Measurements from ENCODE around the gene IP6K1. TPM values are rescaled to one million over a fixed set of nuclear protein-coding genes. Genes with fewer than 3 reads are reported as not detected.
"Not testable (repeated sequence)": the region's sequence is repeated elsewhere in the genome, so short reads cannot be mapped to it uniquely, and the experiment has no call there.

The IP6K1 gene
- polyA plus RNA-seq, 4 donors, result 14.8 to 27.1 (median 18.2) TPM

DNA sequence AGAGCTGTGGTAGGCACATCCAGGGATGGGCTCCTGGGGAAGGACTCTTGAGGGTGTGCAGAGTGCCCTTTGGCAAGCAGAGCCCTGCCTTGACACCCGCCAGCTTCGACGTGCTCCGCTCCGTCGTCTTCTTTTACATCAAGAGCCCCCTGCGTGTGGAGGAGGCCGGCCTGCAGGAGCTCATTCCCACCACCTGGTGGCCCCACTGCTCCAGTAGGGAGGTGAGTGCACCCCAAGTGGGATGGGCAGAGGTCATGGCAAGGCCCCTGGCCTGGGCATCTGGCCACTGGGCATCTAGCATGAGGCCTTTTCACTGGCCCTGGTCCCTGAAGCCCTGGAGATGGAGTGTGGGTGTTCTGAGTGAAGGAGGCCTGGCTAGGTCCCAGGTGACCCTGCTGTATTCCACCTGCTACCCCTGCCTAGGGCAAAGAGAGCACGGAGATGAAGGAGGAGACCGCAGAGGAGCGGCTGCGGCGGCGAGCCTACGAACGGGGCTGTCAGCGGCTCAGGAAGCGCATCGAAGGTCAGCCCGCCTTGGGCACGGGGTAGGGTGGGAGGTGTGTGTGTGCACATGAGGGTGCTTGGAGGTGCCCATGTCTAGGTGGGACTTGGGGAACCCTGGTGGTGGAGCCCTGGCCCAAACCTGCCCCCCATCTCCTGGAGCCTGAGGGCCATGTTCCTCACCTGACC lies 84.8 kb downstream of the IP6K1 start:
- FAIRE-seq, result no peak
- H3K36me3 ChIP-seq (ENCODE audit: control insufficient read depth in 3 of 3, insufficient read depth in 2 of 3, low read depth in 1 of 3, low read length in 3 of 3), result peaks cover 6 to 98% (median 24%) of the 10 kb centered on the region in 3 donors
- 89 to 90% (median 90%) methylated on average over 20 to 21 of the region's 21 CpGs for WGBS, 3 donors

DNA sequence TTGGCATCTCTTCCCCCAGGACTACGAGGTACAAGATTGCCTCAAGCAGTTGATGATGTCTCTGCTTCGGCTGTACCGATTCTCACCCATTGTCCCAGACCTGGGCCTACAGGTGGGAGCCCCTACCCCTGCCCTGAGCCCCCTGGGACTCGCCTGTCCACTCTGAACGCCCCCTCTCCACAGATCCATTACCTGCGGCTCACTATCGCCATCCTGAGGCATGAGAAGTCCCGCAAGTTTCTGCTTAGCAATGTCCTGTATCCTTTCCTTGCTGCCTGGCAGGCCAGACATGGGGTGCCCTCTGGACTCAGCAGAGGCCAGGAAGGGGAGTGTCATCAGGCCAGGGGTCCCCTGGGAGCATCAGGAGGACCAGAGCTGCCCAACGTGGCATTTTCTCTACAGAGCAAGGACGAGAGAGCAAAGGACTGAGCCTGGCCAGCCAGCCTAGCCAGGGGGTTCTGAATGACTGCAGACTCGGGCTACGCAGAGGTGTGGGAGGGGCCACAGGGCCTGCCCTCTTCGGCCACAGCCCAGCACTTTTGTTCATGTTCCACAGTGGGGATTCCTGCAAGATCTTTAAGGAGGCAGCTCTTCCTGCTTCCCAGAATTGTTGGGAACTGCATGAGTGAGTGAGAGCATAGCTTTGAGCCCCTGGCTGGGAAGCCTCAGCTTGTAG lies 85.8 kb downstream of the IP6K1 start:
- DNase-seq, result no peak
- H3K4me3 ChIP-seq (ENCODE audit: low read depth in 1 of 3, low read length in 3 of 3), result no peak overlapping the region
- no peaks in the 10 kb centered on the region for H3K27me3 ChIP-seq (ENCODE audit: control insufficient read depth in 3 of 3, insufficient read depth in 3 of 3, low read length in 3 of 3)
- H3K9me3 ChIP-seq (ENCODE audit: control insufficient read depth in 2 of 2, insufficient read depth in 1 of 2, low read depth in 1 of 2, low read length in 1 of 2), result no peaks in the 10 kb centered on the region
- no peak for FAIRE-seq
- no peak overlapping the region for H3K27ac ChIP-seq (ENCODE audit: low read depth in 1 of 3, low read length in 2 of 3)
- H3K4me1 ChIP-seq (ENCODE audit: control insufficient read depth in 3 of 3, insufficient read depth in 2 of 3, low read depth in 1 of 3, low read length in 2 of 3), result no peaks in the 10 kb centered on the region
- H3K36me3 ChIP-seq (ENCODE audit: control insufficient read depth in 3 of 3, insufficient read depth in 2 of 3, low read depth in 1 of 3, low read length in 3 of 3), result peaks cover 6 to 88% (median 24%) of the 10 kb centered on the region in 3 donors
- 84 to 88% (median 87%) methylated on average over 13 of the region's 13 CpGs for WGBS, 3 donors

More for the DNA sequence above, 84.8 kb downstream of the IP6K1 start:
- H3K4me3 ChIP-seq (ENCODE audit: low read depth in 1 of 3, low read length in 3 of 3), result no peak overlapping the region
- H3K27me3 ChIP-seq (ENCODE audit: control insufficient read depth in 3 of 3, insufficient read depth in 3 of 3, low read length in 3 of 3), result no peaks in the 10 kb centered on the region
- DNase-seq, result no peak
- no peaks in the 10 kb centered on the region for H3K9me3 ChIP-seq (ENCODE audit: control insufficient read depth in 2 of 2, insufficient read depth in 1 of 2, low read depth in 1 of 2, low read length in 1 of 2)
- H3K4me1 ChIP-seq (ENCODE audit: control insufficient read depth in 3 of 3, insufficient read depth in 2 of 3, low read depth in 1 of 3, low read length in 2 of 3), result no peaks in the 10 kb centered on the region
- no peak overlapping the region for H3K27ac ChIP-seq (ENCODE audit: low read depth in 1 of 3, low read length in 2 of 3)

DNA sequence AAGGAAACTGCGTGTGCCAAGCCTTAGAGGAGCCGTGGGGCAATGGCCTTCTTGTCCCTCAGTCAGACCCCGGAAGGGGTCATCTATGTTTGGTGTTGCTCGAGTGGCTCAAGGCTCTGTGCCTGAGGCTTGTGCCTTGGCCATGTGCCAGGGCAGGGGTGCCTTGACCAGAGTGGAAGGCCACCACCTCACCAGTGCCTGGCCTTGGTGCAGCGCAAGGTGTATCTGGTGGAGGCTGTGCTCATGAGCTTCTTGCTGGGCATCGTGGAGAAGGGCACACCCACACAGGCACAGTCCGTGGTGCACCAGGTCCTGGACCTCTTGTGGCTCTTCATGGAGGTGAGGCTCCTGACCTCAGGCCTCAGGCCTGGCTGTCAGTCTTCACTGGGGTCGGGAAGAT lies 86.3 kb downstream of the IP6K1 start:
- no peaks in the 10 kb centered on the region for H3K27me3 ChIP-seq (ENCODE audit: control insufficient read depth in 3 of 3, insufficient read depth in 3 of 3, low read length in 3 of 3)
- WGBS, 3 donors, result 83 to 84% (median 84%) methylated on average over 8 of the region's 8 CpGs
- H3K4me3 ChIP-seq (ENCODE audit: low read depth in 1 of 3, low read length in 3 of 3), result no peak overlapping the region
- H3K4me1 ChIP-seq (ENCODE audit: control insufficient read depth in 3 of 3, insufficient read depth in 2 of 3, low read depth in 1 of 3, low read length in 2 of 3), result no peaks in the 10 kb centered on the region
- no peak for DNase-seq
- peaks cover 6 to 86% (median 24%) of the 10 kb centered on the region in 3 donors for H3K36me3 ChIP-seq (ENCODE audit: control insufficient read depth in 3 of 3, insufficient read depth in 2 of 3, low read depth in 1 of 3, low read length in 3 of 3)
- H3K27ac ChIP-seq (ENCODE audit: low read depth in 1 of 3, low read length in 2 of 3), result no peak overlapping the region
- no peaks in the 10 kb centered on the region for H3K9me3 ChIP-seq (ENCODE audit: control insufficient read depth in 2 of 2, insufficient read depth in 1 of 2, low read depth in 1 of 2, low read length in 1 of 2)
- FAIRE-seq, result no peak

DNA sequence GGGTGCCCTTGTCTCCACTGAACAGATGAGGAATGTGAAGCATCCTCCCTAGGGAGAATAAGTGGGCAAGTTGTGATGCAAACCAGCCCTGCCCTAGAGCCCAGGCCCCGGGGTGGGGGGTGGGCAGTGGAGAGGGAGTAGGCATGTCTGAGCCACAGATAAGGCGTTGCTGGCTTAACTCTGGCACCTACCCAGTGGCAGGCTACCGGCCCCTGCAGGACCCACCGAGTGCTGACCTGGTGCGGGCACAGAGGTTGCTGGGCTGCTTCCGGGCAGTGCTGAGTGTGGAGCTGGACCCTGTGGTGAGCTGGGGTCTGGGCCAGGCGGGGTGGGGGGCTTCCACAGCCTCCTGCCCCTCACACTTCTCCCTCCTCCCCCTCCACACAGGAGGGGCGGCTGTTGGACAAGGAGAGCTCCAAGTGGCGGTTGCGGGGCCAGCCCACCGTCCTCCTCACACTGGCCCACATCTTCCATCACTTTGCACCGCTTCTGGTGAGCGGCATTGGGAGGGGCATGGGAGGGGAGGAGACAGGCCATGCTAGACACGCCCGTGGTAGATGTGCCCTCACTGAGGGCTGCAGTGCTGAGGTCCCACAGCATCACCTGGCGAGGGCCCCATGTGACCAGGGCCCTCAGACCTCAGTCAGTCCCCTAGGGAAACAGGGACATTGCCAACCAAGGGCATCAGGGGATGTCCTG lies 86.9 kb downstream of the IP6K1 start:
- H3K36me3 ChIP-seq (ENCODE audit: control insufficient read depth in 3 of 3, insufficient read depth in 2 of 3, low read depth in 1 of 3, low read length in 3 of 3), result peaks cover 2 to 86% (median 24%) of the 10 kb centered on the region in 3 donors
- H3K9me3 ChIP-seq (ENCODE audit: control insufficient read depth in 2 of 2, insufficient read depth in 1 of 2, low read depth in 1 of 2, low read length in 1 of 2), result no peaks in the 10 kb centered on the region
- no peaks in the 10 kb centered on the region for H3K27me3 ChIP-seq (ENCODE audit: control insufficient read depth in 3 of 3, insufficient read depth in 3 of 3, low read length in 3 of 3)
- H3K4me1 ChIP-seq (ENCODE audit: control insufficient read depth in 3 of 3, insufficient read depth in 2 of 3, low read depth in 1 of 3, low read length in 2 of 3), result no peaks in the 10 kb centered on the region
- 84 to 89% (median 88%) methylated on average over 15 to 16 of the region's 16 CpGs for WGBS, 3 donors
- FAIRE-seq (no peak), DNase-seq (no peak)
- H3K4me3 ChIP-seq (ENCODE audit: low read depth in 1 of 3, low read length in 3 of 3), result no peak overlapping the region
- H3K27ac ChIP-seq (ENCODE audit: low read depth in 1 of 3, low read length in 2 of 3), result no peak overlapping the region

DNA sequence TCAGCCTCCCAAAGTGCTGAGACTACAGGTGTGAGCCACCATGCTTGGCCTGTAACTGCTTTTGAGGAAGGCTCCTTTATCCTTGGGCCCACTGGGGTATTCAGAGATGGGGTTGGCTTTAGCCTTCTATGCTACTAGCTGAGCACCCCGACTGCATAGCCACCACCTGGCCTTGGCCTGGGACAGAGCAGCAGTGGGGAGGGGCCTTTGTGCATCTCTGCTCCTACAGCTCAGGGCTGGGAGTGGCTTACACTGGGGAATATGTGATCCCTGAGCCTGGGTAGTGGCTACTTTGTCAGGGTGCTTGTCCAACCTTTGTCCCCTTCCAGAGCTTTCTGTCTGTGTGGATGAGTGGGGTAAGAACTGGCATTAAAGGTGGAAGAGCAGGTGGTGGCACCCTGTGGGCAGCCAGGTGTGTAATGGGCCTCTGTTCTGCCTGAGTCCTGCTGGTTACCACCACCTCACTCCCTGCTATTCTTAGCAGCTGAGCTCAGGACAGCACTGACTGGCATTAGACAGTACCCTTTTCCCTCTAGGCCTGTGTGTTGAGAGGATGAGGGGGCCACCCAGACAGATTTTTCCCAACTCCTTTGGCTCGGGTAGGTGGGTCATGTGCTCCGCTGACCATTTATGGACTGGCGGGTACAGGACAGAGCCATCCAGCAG lies 90.9 kb downstream of the IP6K1 start:
- H3K4me1 ChIP-seq (ENCODE audit: control insufficient read depth in 3 of 3, insufficient read depth in 2 of 3, low read depth in 1 of 3, low read length in 2 of 3); H3K27me3 ChIP-seq (ENCODE audit: control insufficient read depth in 3 of 3, insufficient read depth in 3 of 3, low read length in 3 of 3); H3K27ac ChIP-seq (ENCODE audit: low read depth in 1 of 3, low read length in 2 of 3); H3K4me3 ChIP-seq (ENCODE audit: low read depth in 1 of 3, low read length in 3 of 3); FAIRE-seq; H3K9me3 ChIP-seq (ENCODE audit: control insufficient read depth in 2 of 2, insufficient read depth in 1 of 2, low read depth in 1 of 2, low read length in 1 of 2): not testable (repeated sequence)
- H3K36me3 ChIP-seq (ENCODE audit: control insufficient read depth in 3 of 3, insufficient read depth in 2 of 3, low read depth in 1 of 3, low read length in 3 of 3), result peaks cover 0 to 56% (median 19%) of the 10 kb centered on the region in 3 donors
- peak in 1 of 2 donors; percentile 52 for DNase-seq
- 81 to 86% (median 83%) methylated on average over 1 to 4 of the region's 4 CpGs for WGBS, 3 donors

DNA sequence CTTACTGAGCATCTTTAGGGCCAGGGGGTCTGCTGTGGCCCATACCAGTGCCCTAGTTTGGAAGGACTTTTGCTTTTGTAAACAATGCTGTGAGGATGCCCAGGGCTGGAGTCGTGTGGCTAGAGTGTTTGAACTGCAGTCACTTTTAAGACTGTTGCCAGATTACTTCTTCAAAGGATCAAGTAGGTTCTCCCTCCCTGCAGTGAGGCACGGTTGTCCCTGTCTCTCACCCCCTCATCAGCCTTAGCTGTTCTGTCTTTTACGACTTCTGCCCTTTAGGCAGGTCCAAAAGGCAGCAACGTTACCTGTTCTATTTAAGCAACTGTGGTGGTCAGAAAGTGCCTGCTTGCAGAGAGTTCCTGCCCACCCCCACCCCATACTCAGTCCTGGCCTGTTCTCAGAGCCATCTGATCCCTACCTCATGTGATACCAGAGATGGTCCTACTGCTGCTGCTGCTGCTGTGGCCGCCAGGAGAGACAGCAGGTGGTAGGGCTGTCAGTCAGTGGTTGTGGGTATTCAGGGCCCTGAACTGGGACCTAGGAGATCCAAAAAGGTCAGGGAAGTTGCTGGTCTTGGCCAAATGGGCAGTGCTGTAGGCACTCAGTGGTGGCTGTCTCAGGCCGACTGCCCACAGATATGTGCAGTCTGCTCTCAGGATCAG lies 91.8 kb downstream of the IP6K1 start:
- not testable (repeated sequence) for DNase-seq; H3K27ac ChIP-seq (ENCODE audit: low read depth in 1 of 3, low read length in 2 of 3); H3K9me3 ChIP-seq (ENCODE audit: control insufficient read depth in 2 of 2, insufficient read depth in 1 of 2, low read depth in 1 of 2, low read length in 1 of 2); H3K27me3 ChIP-seq (ENCODE audit: control insufficient read depth in 3 of 3, insufficient read depth in 3 of 3, low read length in 3 of 3); FAIRE-seq; H3K4me3 ChIP-seq (ENCODE audit: low read depth in 1 of 3, low read length in 3 of 3)
- Histone ChIP-seq H3K4me1 (ENCODE audit: control insufficient read depth in 3 of 3, insufficient read depth in 2 of 3, low read depth in 1 of 3, low read length in 2 of 3) (peaks cover 0 to 11% (median 2%) of the 10 kb centered on the region in 3 donors), H3K36me3 (ENCODE audit: control insufficient read depth in 3 of 3, insufficient read depth in 2 of 3, low read depth in 1 of 3, low read length in 3 of 3) (peaks cover 0 to 47% (median 17%) of the 10 kb centered on the region in 3 donors)
- 35 to 52% (median 48%) methylated on average over 6 of the region's 6 CpGs for WGBS, 3 donors

DNA sequence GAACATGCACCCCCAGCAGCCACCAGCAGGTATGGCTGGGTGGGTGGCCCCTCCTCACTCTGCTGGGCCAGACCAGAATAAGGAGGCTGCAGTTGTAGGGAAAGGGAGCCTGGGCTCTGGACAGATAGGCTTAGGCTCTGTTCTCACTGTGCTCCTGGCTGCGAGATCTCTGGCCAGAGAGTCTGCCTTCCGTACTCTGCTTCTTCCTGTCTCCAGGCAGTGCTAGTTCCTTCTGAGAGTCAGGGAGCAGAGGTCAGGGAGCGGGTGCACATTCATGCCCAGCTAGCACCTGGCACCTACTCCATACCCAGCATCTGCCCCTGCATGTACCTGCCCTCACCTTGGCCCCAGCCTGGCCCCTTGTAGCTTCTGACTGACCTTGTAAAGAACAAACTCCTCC lies 94.9 kb downstream of the IP6K1 start:
- H3K27me3 ChIP-seq (ENCODE audit: control insufficient read depth in 3 of 3, insufficient read depth in 3 of 3, low read length in 3 of 3); H3K9me3 ChIP-seq (ENCODE audit: control insufficient read depth in 2 of 2, insufficient read depth in 1 of 2, low read depth in 1 of 2, low read length in 1 of 2); FAIRE-seq: not testable (repeated sequence)
- Histone ChIP-seq H3K4me3 (ENCODE audit: low read depth in 1 of 3, low read length in 3 of 3) (peak overlapping the region in 1 of 3 donors; percentile 30), H3K27ac (ENCODE audit: low read depth in 1 of 3, low read length in 2 of 3) (peak overlapping the region in 1 of 3 donors; percentile 30), H3K36me3 (ENCODE audit: control insufficient read depth in 3 of 3, insufficient read depth in 2 of 3, low read depth in 1 of 3, low read length in 3 of 3) (peaks cover 0 to 19% (median 0%) of the 10 kb centered on the region in 3 donors), H3K4me1 (ENCODE audit: control insufficient read depth in 3 of 3, insufficient read depth in 2 of 3, low read depth in 1 of 3, low read length in 2 of 3) (peaks cover 0 to 30% (median 2%) of the 10 kb centered on the region in 3 donors)
- 16 to 71% (median 33%) methylated on average over 3 of the region's 3 CpGs for WGBS, 3 donors
- peak in 1 of 2 donors; percentile 89 for DNase-seq

Data from small intestine (tissue), 7 donors.